ENCODE measurements around the gene OTOS. TPM values are rescaled to one million over a fixed set of nuclear protein-coding genes. Genes with fewer than 3 reads are reported as not detected.

Gene OTOS
- total RNA-seq, 1 experiment from 2014 or later = not detected

DNA sequence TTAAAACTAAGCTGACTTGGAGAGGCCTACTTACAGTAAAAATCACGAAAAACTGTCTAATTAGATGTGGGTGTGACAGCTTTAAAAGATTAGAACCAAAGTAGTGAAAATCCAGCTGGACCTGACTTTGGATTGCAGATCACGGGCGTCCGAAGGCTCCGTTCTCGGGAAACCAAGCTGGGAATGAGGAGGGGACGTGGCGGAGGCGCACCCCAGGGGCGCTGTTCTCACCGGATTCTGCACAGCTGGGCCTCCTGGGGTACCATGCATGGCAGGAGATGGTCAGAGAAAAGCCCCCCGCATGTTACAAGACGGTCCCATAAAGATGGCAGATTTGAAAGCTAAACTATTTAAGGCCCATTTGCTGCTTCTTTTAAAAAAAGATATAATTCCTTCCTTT lies 5.0 kb upstream of the OTOS start:
- Mint-ChIP-seq H3K27ac (ENCODE audit: unreplicated experiment) (no peak overlapping the region), H3K9me3 (ENCODE audit: low read depth, unreplicated experiment) (peaks cover 2% of the 10 kb centered on the region), H3K27me3 (ENCODE audit: unreplicated experiment) (peaks cover 98% of the 10 kb centered on the region), H3K36me3 (ENCODE audit: insufficient read depth, unreplicated experiment) (no peaks in the 10 kb centered on the region), H3K4me1 (ENCODE audit: low read depth, unreplicated experiment) (no peaks in the 10 kb centered on the region), H3K4me3 (ENCODE audit: low read depth, unreplicated experiment) (no peak overlapping the region)
- TF ChIP-seq, protein P1, sequence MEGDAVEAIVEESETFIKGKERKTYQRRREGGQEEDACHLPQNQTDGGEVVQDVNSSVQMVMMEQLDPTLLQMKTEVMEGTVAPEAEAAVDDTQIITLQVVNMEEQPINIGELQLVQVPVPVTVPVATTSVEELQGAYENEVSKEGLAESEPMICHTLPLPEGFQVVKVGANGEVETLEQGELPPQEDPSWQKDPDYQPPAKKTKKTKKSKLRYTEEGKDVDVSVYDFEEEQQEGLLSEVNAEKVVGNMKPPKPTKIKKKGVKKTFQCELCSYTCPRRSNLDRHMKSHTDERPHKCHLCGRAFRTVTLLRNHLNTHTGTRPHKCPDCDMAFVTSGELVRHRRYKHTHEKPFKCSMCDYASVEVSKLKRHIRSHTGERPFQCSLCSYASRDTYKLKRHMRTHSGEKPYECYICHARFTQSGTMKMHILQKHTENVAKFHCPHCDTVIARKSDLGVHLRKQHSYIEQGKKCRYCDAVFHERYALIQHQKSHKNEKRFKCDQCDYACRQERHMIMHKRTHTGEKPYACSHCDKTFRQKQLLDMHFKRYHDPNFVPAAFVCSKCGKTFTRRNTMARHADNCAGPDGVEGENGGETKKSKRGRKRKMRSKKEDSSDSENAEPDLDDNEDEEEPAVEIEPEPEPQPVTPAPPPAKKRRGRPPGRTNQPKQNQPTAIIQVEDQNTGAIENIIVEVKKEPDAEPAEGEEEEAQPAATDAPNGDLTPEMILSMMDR (IDR thresholded peaks at IDR 0.05; ENCODE audit: unreplicated experiment) = no peak
- BruUV-seq (replicated peaks) = no TSS peak
- no peak for DNase-seq
- CTCF ChIA-PET = interaction anchor here (0.7 to 1.0 kb wide), 2 partner anchors 38 to 85 kb away, joined by 5 read pairs; no protein-coding TSS in a partner anchor
- intact Hi-C loops (cut with micrococcal nuclease; ENCODE audit: unreplicated experiment) = no loop called here

DNA sequence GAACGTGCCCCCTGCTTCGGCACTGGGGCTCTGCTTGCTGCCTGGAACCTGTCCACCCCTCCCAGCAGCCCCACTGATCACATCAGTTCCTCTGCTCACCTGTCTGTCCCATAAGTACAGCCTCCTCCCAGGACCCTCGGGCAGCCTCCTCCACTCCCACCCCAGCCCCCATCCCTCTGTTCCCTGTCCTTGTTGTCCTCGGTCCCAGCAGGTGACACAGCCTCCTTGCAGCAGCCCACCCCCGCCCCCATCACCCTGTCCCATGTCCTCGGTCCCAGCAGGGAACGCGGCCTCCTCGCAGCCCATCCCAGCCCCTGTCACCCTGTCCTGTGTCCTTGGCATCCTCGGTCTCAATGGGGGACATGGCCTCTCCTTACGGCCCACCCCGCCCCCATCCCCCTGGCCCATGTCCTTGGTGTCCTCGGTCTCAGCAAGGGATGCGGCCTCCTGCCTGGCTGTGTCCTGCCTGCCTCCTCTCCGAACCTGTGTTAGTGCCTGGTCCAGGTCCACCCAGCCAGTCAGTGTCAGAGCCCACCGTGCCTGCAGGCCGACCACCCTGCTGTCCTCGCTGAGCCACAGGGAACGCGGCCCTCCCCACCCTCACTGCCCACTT lies 4.3 kb upstream of the OTOS start:
- Mint-ChIP-seq H3K4me3 (ENCODE audit: low read depth, unreplicated experiment) (no peak overlapping the region), H3K9me3 (ENCODE audit: low read depth, unreplicated experiment) (peaks cover 2% of the 10 kb centered on the region), H3K27me3 (ENCODE audit: unreplicated experiment) (peaks cover 98% of the 10 kb centered on the region), H3K27ac (ENCODE audit: unreplicated experiment) (no peak overlapping the region), H3K4me1 (ENCODE audit: low read depth, unreplicated experiment) (no peaks in the 10 kb centered on the region), H3K36me3 (ENCODE audit: insufficient read depth, unreplicated experiment) (no peaks in the 10 kb centered on the region)
- DNase-seq = no peak
- intact Hi-C loops (cut with micrococcal nuclease; ENCODE audit: unreplicated experiment) = loop anchor here (1.0 kb wide), 1 partner anchor 83 kb away; no protein-coding TSS in a partner anchor
- TF ChIP-seq, protein P1 (IDR thresholded peaks at IDR 0.05; ENCODE audit: unreplicated experiment) = no peak
- CTCF ChIA-PET = interaction anchor here (0.7 to 1.8 kb wide), 2 partner anchors 37 to 84 kb away, joined by 5 to 24 read pairs; no protein-coding TSS in a partner anchor
- BruUV-seq (replicated peaks) = no TSS peak

DNA sequence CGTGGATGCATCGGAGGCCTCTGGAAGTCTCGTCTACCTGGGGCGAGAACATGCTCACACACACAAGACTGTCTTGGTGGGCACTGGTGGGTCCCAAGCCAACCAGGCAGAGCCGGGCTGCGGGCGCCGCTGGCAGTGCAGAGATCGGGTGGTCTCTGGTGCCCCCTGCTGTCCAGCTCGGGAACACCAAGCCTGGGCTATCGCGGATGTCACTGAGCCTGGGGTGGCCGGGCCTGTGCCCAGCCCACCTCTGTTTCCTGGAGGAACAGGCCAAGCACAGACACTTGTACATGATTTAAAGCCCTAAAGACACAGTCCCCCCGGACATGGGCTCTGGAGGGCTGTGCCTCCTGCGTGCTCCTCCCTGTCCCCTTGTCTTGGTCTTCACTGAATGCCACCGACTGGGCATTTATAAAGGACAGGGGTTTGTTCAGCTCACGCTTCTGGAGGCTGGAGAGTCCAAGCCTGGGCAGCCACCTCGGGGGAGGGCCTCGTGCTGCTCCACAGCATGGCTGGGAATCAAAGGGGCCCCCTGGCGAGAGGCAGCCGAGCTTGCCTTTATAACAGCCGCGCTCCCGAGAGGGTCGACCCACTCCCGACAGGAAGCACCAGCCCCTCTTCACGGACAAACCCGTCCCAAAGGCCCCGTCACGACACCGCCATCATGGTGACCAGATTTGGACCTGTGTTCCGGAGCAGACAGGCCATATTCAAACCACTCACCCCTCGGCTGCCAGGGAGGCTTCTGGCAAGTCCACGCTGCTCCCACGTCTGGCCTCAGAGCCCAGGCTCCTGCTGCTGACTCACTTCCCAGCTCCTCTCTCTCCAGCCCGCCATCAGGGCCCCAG lies 3.6 kb upstream of the OTOS start:
- no peaks in the 10 kb centered on the region for H3K4me1 Mint-ChIP-seq (ENCODE audit: low read depth, unreplicated experiment)
- DNase-seq = peak; percentile 88
- H3K27me3 Mint-ChIP-seq (ENCODE audit: unreplicated experiment) = peaks cover 98% of the 10 kb centered on the region
- TF ChIP-seq, protein P1 (IDR thresholded peaks at IDR 0.05; ENCODE audit: unreplicated experiment) = peak; percentile 94
- H3K4me3 Mint-ChIP-seq (ENCODE audit: low read depth, unreplicated experiment) = no peak overlapping the region
- intact Hi-C loops (cut with micrococcal nuclease; ENCODE audit: unreplicated experiment) = loop anchor here (1.0 kb wide), 1 partner anchor 83 kb away; no protein-coding TSS in a partner anchor
- peaks cover 2% of the 10 kb centered on the region for H3K9me3 Mint-ChIP-seq (ENCODE audit: low read depth, unreplicated experiment)
- H3K27ac Mint-ChIP-seq (ENCODE audit: unreplicated experiment) = no peak overlapping the region
- no peaks in the 10 kb centered on the region for H3K36me3 Mint-ChIP-seq (ENCODE audit: insufficient read depth, unreplicated experiment)
- CTCF ChIA-PET = interaction anchor here (0.5 to 1.8 kb wide), 4 partner anchors 71 to 131 kb away, joined by 3 to 24 read pairs (median 4); no protein-coding TSS in a partner anchor
- BruUV-seq (replicated peaks) = no TSS peak

DNA sequence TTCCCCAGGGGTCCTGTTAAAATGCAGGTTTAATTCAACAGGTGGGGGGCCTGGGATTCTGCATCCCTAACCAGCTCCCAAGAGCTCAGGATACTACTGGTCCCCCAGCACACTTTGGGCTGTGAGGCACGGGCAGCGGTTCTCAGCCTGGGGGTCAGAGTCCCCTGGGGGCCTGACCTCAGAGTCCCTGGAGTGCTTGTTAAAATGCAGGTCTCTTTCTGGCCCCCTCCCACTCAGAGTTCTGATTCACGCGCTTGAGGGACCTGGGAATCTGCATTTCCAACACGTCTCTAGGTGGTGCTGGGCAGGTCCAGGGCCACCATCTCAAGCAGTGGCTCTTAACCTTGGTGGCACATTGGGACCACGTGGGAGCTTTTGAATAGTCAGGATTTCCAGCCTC lies 2.8 kb upstream of the OTOS start:
- Mint-ChIP-seq H3K4me3 (ENCODE audit: low read depth, unreplicated experiment) (no peak overlapping the region), H3K36me3 (ENCODE audit: insufficient read depth, unreplicated experiment) (no peaks in the 10 kb centered on the region), H3K27ac (ENCODE audit: unreplicated experiment) (no peak overlapping the region), H3K4me1 (ENCODE audit: low read depth, unreplicated experiment) (no peaks in the 10 kb centered on the region), H3K9me3 (ENCODE audit: low read depth, unreplicated experiment) (peaks cover 2% of the 10 kb centered on the region), H3K27me3 (ENCODE audit: unreplicated experiment) (peaks cover 94% of the 10 kb centered on the region)
- CTCF ChIA-PET = interaction anchor here (0.9 to 1.8 kb wide), 2 partner anchors 80 to 82 kb away, joined by 4 to 24 read pairs; no protein-coding TSS in a partner anchor
- intact Hi-C loops (cut with micrococcal nuclease; ENCODE audit: unreplicated experiment) = no loop called here
- DNase-seq = no peak
- BruUV-seq (replicated peaks) = no TSS peak
- TF ChIP-seq, protein P1 (IDR thresholded peaks at IDR 0.05; ENCODE audit: unreplicated experiment) = no peak

Measured in Calu3 (cell line).